Activated naive CD4-positive, alpha-beta T cell treated with anti-CD3 and anti-CD28 coated beads for 36 hours (primary cell): ENCODE results near the gene ATP2A1. TPM values are rescaled to one million over a fixed set of nuclear protein-coding genes. Genes with fewer than 3 reads are reported as not detected.

Source experiments
- microRNA-seq: library from miRNA; unstranded; fragments of <30 nt; microRNA quantifications from one replicate; pipeline ENCODE4 v1.2.0, GENCODE V29; 2022; ENCODE audit warnings: borderline microRNAs expressed, borderline replicate concordance
- total RNA-seq, 2 experiments: library from RNA; stranded (reverse); gene quantifications; one replicate each; pipeline ENCODE4 v1.2.3, GENCODE V29; 2021

Gene ATP2A1
- total RNA-seq, 2 experiments from 2014 or later, result 4.2 to 5.3 TPM

Small RNA genes within 50 kb of the gene (microRNA-seq; reads per million reads assigned to microRNA genes)
- not detected for gene MIR4721

Other genes starting within 250 kb of the ATP2A1 start
- gene NPIPB8, start 240.4 kb upstream of the ATP2A1 start, total RNA-seq, result not detected
- gene EIF3C, start 167.0 kb upstream of the ATP2A1 start, total RNA-seq, result 1,000 to 10,000 TPM; 1,095 to 1,121 TPM
- 1 to 10 TPM in 1 of 2 experiments, under 1 TPM in 1; 0.91 to 1.1 TPM for gene NPIPB9, start 126.7 kb upstream of the ATP2A1 start, total RNA-seq
- gene ATXN2L, start 55.5 kb upstream of the ATP2A1 start, total RNA-seq, result 100 to 1,000 TPM; 392 to 408 TPM
- gene TUFM, start 32.1 kb upstream of the ATP2A1 start, total RNA-seq, result 100 to 1,000 TPM; 276 to 289 TPM
- gene SH2B1, start 14.6 kb upstream of the ATP2A1 start, total RNA-seq, result 10 to 100 TPM; 28.4 to 33.9 TPM
- 10 to 100 TPM; 11.6 to 14.0 TPM for gene RABEP2, start 46.8 kb downstream of the ATP2A1 start, total RNA-seq
- under 1 TPM; 0.19 to 0.22 TPM for gene CD19, start 53.5 kb downstream of the ATP2A1 start, total RNA-seq
- gene NFATC2IP, start 72.4 kb downstream of the ATP2A1 start, total RNA-seq, result 10 to 100 TPM; 55.5 to 58.9 TPM
- gene SPNS1, start 96.3 kb downstream of the ATP2A1 start, total RNA-seq, result 10 to 100 TPM; 10.3 to 10.5 TPM
- gene LAT, start 106.6 kb downstream of the ATP2A1 start, total RNA-seq, result 100 to 1,000 TPM; 122 to 128 TPM